PC-9 (cell line): ENCODE measurements around the gene LONRF3. TPM values are rescaled to one million over a fixed set of nuclear protein-coding genes. Genes with fewer than 3 reads are reported as not detected.

Experiments used
- BruUV-seq: library from RNA; stranded (reverse); fragments of 400-500 nt; replicated peaks from 2 replicates; lab custom pipeline; 2021; lab: Mats Ljungman, UMichigan
- CTCF ChIA-PET: fragments of 300-600 bp; sonication (Branson Sonifier 250); formaldehyde crosslinking; loops from one replicate; lab custom pipeline; 2022; ENCODE audit warnings: antibody characterized with exemption; lab: Charles Lee
- POLR2A ChIA-PET: fragments of 300-600 bp; sonication (Branson Sonifier 250); formaldehyde crosslinking; loops from one replicate; lab custom pipeline; 2022; ENCODE audit warnings: antibody characterized with exemption; ENCODE audit not compliant: unreplicated experiment; lab: Charles Lee
- DNase-seq, 2 experiments: peaks; one replicate each; pipeline versions ENCODE4 v3.0.0 to v3.0.0-alpha.2; 2015 to 2022; ENCODE audit warnings: mixed read lengths in 1 of 2
- H2AFZ ChIP-seq: fragments of 200-600 bp; sonication (generic); 2 replicates; pipeline ENCODE4 v1.8.1; 2017; ENCODE audit warnings: antibody characterized with exemption
- H3F3A ChIP-seq: fragments of 200-600 bp; sonication (generic); 2 replicates; pipeline ENCODE4 v1.8.1; 2017; ENCODE audit warnings: antibody characterized with exemption, mild to moderate bottlenecking, low read depth; ENCODE audit not compliant: insufficient read depth
- H3K27ac ChIP-seq: fragments of 200-600 bp; sonication (generic); 2 replicates; pipeline ENCODE4 v1.6.1; 2016; ENCODE audit warnings: mixed run types
- H3K27me3 ChIP-seq: fragments of 200-600 bp; sonication (generic); 2 replicates; pipeline ENCODE4 v1.6.1; 2016; ENCODE audit warnings: low read depth, mixed run types; ENCODE audit not compliant: insufficient read depth
- H3K36me3 ChIP-seq: fragments of 200-600 bp; sonication (generic); 2 replicates; pipeline ENCODE4 v1.6.1; 2016; ENCODE audit warnings: low read depth, mixed run types
- H3K4me1 ChIP-seq: fragments of 200-600 bp; sonication (generic); replicated peaks from 2 replicates; pipeline ENCODE4 v1.6.1; 2016; ENCODE audit warnings: mixed run types; ENCODE audit not compliant: insufficient read depth
- H3K4me2 ChIP-seq: fragments of 200-600 bp; sonication (generic); 2 replicates; pipeline ENCODE4 v1.6.1; 2017; ENCODE audit warnings: mixed run types
- H3K4me3 ChIP-seq: fragments of 200-600 bp; sonication (generic); 2 replicates; pipeline ENCODE4 v1.6.1; 2016; ENCODE audit warnings: mixed run types
- H3K79me2 ChIP-seq: fragments of 200-600 bp; sonication (generic); 2 replicates; pipeline ENCODE4 v1.6.1; 2017; ENCODE audit warnings: low read depth, mixed run types
- H3K9me2 ChIP-seq: fragments of 200-600 bp; sonication (generic); 2 replicates; pipeline ENCODE4 v1.8.1; 2017; ENCODE audit warnings: mild to moderate bottlenecking; ENCODE audit not compliant: insufficient read depth
- H3K9me3 ChIP-seq: fragments of 200-600 bp; sonication (generic); 2 replicates; pipeline ENCODE4 v1.8.1; 2016; ENCODE audit warnings: low read depth; ENCODE audit not compliant: insufficient read depth
- H4K20me1 ChIP-seq: fragments of 200-600 bp; sonication (generic); 2 replicates; pipeline ENCODE4 v1.8.1; 2017; ENCODE audit not compliant: insufficient read depth
- EZH2 ChIP-seq: fragments of 200-600 bp; sonication (generic); IDR thresholded peaks from 2 replicates; pipeline ENCODE4 v1.8.0; 2017; ENCODE audit warnings: antibody characterized with exemption, low read depth
- intact Hi-C: fragments of 100-400 bp; cut with micrococcal nuclease; formaldehyde crosslinking; loops from one replicate; pipeline ENCODE4 v1.10.0; 2022; ENCODE audit not compliant: unreplicated experiment
- total RNA-seq: library from RNA; stranded (reverse); gene quantifications from 2 replicates; pipeline ENCODE4 v1.2.3, GENCODE V29; 2021
- TF ChIP-seq, protein P1 (sequence below): fragments of 200-600 bp; sonication (generic); conservative IDR thresholded peaks from 2 replicates; pipeline ENCODE4 v1.6.1; 2017; ENCODE audit warnings: mixed run types, antibody characterized with exemption, mild to moderate bottlenecking, moderate library complexity

The LONRF3 gene
- total RNA-seq, 1 experiment from 2014 or later, result 6.3 TPM

GRCh38 chrX:118948270-118948669, 26.1 kb upstream of the LONRF3 start:
- ChIA-PET POLR2A (interaction anchor here (0.8 kb wide), 1 partner anchor 745 kb away, joined by 3 read pairs; the partner anchor contains the start of gene SEPTIN6), CTCF (interaction anchor here (0.6 kb wide), 1 partner anchor 118 kb away, joined by 7 read pairs; no protein-coding TSS in a partner anchor)
- Histone ChIP-seq H3F3A (no peaks in the 10 kb centered on the region), H3K9me3 (no peaks in the 10 kb centered on the region), H3K36me3 (no peaks in the 10 kb centered on the region), H3K27me3 (no peaks in the 10 kb centered on the region), H3K79me2 (no peaks in the 10 kb centered on the region), H2AFZ (no peak overlapping the region), H4K20me1 (no peaks in the 10 kb centered on the region), H3K4me3 (no peak overlapping the region), H3K4me2 (no peak overlapping the region), H3K4me1 (no peaks in the 10 kb centered on the region), H3K9me2 (no peaks in the 10 kb centered on the region), H3K27ac (no peak overlapping the region)
- BruUV-seq, result no TSS peak
- intact Hi-C loops, result no loop called here
- no peak for TF ChIP-seq EZH2
- TF ChIP-seq, protein P1, sequence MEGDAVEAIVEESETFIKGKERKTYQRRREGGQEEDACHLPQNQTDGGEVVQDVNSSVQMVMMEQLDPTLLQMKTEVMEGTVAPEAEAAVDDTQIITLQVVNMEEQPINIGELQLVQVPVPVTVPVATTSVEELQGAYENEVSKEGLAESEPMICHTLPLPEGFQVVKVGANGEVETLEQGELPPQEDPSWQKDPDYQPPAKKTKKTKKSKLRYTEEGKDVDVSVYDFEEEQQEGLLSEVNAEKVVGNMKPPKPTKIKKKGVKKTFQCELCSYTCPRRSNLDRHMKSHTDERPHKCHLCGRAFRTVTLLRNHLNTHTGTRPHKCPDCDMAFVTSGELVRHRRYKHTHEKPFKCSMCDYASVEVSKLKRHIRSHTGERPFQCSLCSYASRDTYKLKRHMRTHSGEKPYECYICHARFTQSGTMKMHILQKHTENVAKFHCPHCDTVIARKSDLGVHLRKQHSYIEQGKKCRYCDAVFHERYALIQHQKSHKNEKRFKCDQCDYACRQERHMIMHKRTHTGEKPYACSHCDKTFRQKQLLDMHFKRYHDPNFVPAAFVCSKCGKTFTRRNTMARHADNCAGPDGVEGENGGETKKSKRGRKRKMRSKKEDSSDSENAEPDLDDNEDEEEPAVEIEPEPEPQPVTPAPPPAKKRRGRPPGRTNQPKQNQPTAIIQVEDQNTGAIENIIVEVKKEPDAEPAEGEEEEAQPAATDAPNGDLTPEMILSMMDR, result no peak
- no peak for DNase-seq

GRCh38 chrX:118961866-118962560, 12.4 kb upstream of the LONRF3 start:
- H3K9me2 ChIP-seq, result no peaks in the 10 kb centered on the region
- no peaks in the 10 kb centered on the region for H3K36me3 ChIP-seq
- H3K27me3 ChIP-seq, result no peaks in the 10 kb centered on the region
- H3K4me3 ChIP-seq, result no peak overlapping the region
- DNase-seq, result peak in 1 of 2 experiments; percentile 68
- no peak overlapping the region for H2AFZ ChIP-seq
- no peaks in the 10 kb centered on the region for H3K79me2 ChIP-seq
- TF ChIP-seq EZH2, result no peak
- TF ChIP-seq, protein P1, result no peak
- BruUV-seq, result no TSS peak
- intact Hi-C loops, result no loop called here
- ChIA-PET POLR2A (interaction anchor here (0.7 kb wide), 1 partner anchor 125 kb away, joined by 3 read pairs; no protein-coding TSS in a partner anchor), CTCF (no interaction called here)
- H3K9me3 ChIP-seq, result no peaks in the 10 kb centered on the region
- H3K4me2 ChIP-seq, result no peak overlapping the region
- no peaks in the 10 kb centered on the region; the same call in 1 of the 2 replicates for H3F3A ChIP-seq
- peaks cover 16% of the 10 kb centered on the region for H3K4me1 ChIP-seq
- H3K27ac ChIP-seq, result no peak overlapping the region
- no peaks in the 10 kb centered on the region for H4K20me1 ChIP-seq

GRCh38 chrX:118963159-118963558, 11.3 kb upstream of the LONRF3 start:
- Histone ChIP-seq H3K4me2 (no peak overlapping the region), H2AFZ (no peak overlapping the region), H3K36me3 (no peaks in the 10 kb centered on the region), H3K4me1 (peaks cover 18% of the 10 kb centered on the region), H3K4me3 (no peak overlapping the region), H4K20me1 (no peaks in the 10 kb centered on the region), H3K9me3 (no peaks in the 10 kb centered on the region), H3K27ac (no peak overlapping the region), H3K79me2 (no peaks in the 10 kb centered on the region), H3F3A (peaks cover 3% of the 10 kb centered on the region; the same call in 1 of the 2 replicates), H3K27me3 (no peaks in the 10 kb centered on the region), H3K9me2 (no peaks in the 10 kb centered on the region)
- ChIA-PET CTCF (no interaction called here), POLR2A (no interaction called here)
- intact Hi-C loops, result no loop called here
- no peak for TF ChIP-seq EZH2
- TF ChIP-seq, protein P1, result no peak
- no peak for DNase-seq
- BruUV-seq, result no TSS peak
